ENCODE data around the gene GPRC6A. TPM values are rescaled to one million over a fixed set of nuclear protein-coding genes. Genes with fewer than 3 reads are reported as not detected.
"Not testable (repeated sequence)": the region's sequence is repeated elsewhere in the genome, so short reads cannot be mapped to it uniquely, and the experiment has no call there.

GPRC6A gene
- polyA plus RNA-seq, 3 donors, result not detected

GRCh38 chr6:116840091-116840490 lies 11.2 kb upstream of the GPRC6A start:
- Histone ChIP-seq H3K4me1 (ENCODE audit: control insufficient read depth in 1 of 2, insufficient read depth in 2 of 2, low read length in 2 of 2) (no peaks in the 10 kb centered on the region), H3K36me3 (replicated peaks in 1 of 2; ENCODE audit: control insufficient read depth in 1 of 2, insufficient read depth in 2 of 2, low read length in 2 of 2) (no peaks in the 10 kb centered on the region), H2AFZ (ENCODE audit: insufficient read depth, low read depth, low read length, poor library complexity, severe bottlenecking) (no peak overlapping the region), H3K9ac (ENCODE audit: insufficient read depth, low read length, poor library complexity, severe bottlenecking) (no peak overlapping the region), H3K79me2 (ENCODE audit: insufficient read depth, low read length) (no peaks in the 10 kb centered on the region), H3K4me2 (replicated peaks; ENCODE audit: extremely low read depth, low read length, poor library complexity, severe bottlenecking) (no peak overlapping the region), H3K4me3 (replicated peaks in 1 of 3; ENCODE audit: low read depth in 2 of 3, low read length in 3 of 3) (no peak overlapping the region), H3K9me3 (replicated peaks in 1 of 2; ENCODE audit: control insufficient read depth in 1 of 2, insufficient read depth in 1 of 2, low read length in 2 of 2) (no peaks in the 10 kb centered on the region), H3K27ac (ENCODE audit: low read depth in 1 of 2, low read length in 2 of 2) (no peak overlapping the region), H3K27me3 (ENCODE audit: control insufficient read depth in 2 of 2, insufficient read depth in 2 of 2, low read length in 2 of 2) (no peaks in the 10 kb centered on the region), H4K20me1 (ENCODE audit: insufficient read depth, low read length) (no peaks in the 10 kb centered on the region)
- WGBS (ENCODE audit: insufficient coverage), result 0% methylated on average over 1 of the region's 2 CpGs
- TF ChIP-seq CTCF (IDR thresholded peaks at IDR 0.05), result no peak
- H3K9me3 Mint-ChIP-seq, result peaks cover 0 to 5% (median 0%) of the 10 kb centered on the region in 7 donors
- intact Hi-C loops (cut with micrococcal nuclease), result no loop called here
- peaks cover 2 to 7% (median 4%) of the 10 kb centered on the region in 3 donors for H3K27me3 Mint-ChIP-seq (ENCODE audit: low read depth in 3 of 3)
- H3K36me3 Mint-ChIP-seq, result no peaks in the 10 kb centered on the region
- H3K4me1 Mint-ChIP-seq, result peaks cover 2% of the 10 kb centered on the region
- DNase-seq, result peak in 2 of 3 donors; percentile 2 to 34
- H3K4me3 Mint-ChIP-seq, result no peak overlapping the region
- H3K27ac Mint-ChIP-seq, result no peak overlapping the region

DNA sequence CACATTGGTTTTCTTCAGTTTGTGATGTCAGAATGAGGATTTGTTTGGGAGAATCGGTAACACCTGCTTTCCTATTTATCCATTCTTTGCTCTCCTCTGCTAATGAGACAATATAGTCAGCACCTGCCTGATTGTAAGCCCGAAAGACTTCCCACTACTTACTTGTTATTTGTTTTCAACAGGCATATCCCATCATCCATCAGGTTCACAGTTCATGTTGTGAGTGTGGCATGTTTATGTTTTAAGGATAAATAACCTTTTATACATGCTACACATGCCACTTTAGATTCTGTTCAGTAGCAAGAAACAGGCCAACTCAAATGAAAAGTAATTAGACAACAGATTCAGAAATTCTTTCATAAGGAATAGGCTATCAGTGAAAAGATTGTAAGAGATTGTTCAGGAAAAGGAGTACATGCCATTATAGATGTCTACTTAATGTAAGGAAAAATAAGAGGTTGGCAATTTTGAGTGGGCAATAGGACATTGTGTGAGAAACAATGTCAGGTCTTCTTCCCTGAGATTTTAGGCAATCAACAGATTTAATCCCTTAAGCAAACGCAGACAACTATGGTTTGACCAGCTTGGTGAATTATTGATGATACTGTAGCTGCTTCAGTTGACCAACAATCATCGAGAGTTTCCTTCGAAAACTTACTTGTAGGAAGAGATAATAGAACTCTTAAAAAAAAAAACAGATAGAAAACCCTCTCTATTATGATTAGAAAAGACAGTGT lies 7.9 kb upstream of the GPRC6A start:
- Histone ChIP-seq H3K9me3 (replicated peaks in 1 of 2; ENCODE audit: control insufficient read depth in 1 of 2, insufficient read depth in 1 of 2, low read length in 2 of 2) (no peaks in the 10 kb centered on the region), H3K9ac (ENCODE audit: insufficient read depth, low read length, poor library complexity, severe bottlenecking) (no peak overlapping the region), H4K20me1 (ENCODE audit: insufficient read depth, low read length) (no peaks in the 10 kb centered on the region), H3K79me2 (ENCODE audit: insufficient read depth, low read length) (no peaks in the 10 kb centered on the region), H3K4me3 (replicated peaks in 1 of 3; ENCODE audit: low read depth in 2 of 3, low read length in 3 of 3) (no peak overlapping the region), H3K4me2 (replicated peaks; ENCODE audit: extremely low read depth, low read length, poor library complexity, severe bottlenecking) (no peak overlapping the region), H3K27me3 (ENCODE audit: control insufficient read depth in 2 of 2, insufficient read depth in 2 of 2, low read length in 2 of 2) (no peaks in the 10 kb centered on the region), H3K27ac (ENCODE audit: low read depth in 1 of 2, low read length in 2 of 2) (no peak overlapping the region), H2AFZ (ENCODE audit: insufficient read depth, low read depth, low read length, poor library complexity, severe bottlenecking) (no peak overlapping the region), H3K4me1 (ENCODE audit: control insufficient read depth in 1 of 2, insufficient read depth in 2 of 2, low read length in 2 of 2) (no peaks in the 10 kb centered on the region), H3K36me3 (replicated peaks in 1 of 2; ENCODE audit: control insufficient read depth in 1 of 2, insufficient read depth in 2 of 2, low read length in 2 of 2) (no peaks in the 10 kb centered on the region)
- Mint-ChIP-seq H3K27me3 (ENCODE audit: low read depth in 3 of 3) (peaks cover 4 to 9% (median 6%) of the 10 kb centered on the region in 3 donors), H3K27ac (no peak overlapping the region), H3K4me1 (peaks cover 2% of the 10 kb centered on the region), H3K4me3 (no peak overlapping the region), H3K9me3 (peaks cover 0 to 5% (median 0%) of the 10 kb centered on the region in 7 donors), H3K36me3 (no peaks in the 10 kb centered on the region)
- WGBS (ENCODE audit: insufficient coverage), result no CpG with 5 or more reads among the region's 5 CpGs
- intact Hi-C loops (cut with micrococcal nuclease), result no loop called here
- no peak for DNase-seq
- no peak for TF ChIP-seq CTCF (IDR thresholded peaks at IDR 0.05)

- no CpG with 5 or more reads among the region's 2 CpGs for WGBS (ENCODE audit: insufficient coverage)
- H3K79me2 ChIP-seq (ENCODE audit: insufficient read depth, low read length); H3K27ac ChIP-seq (ENCODE audit: low read depth in 1 of 2, low read length in 2 of 2); H3K9me3 ChIP-seq (replicated peaks in 1 of 2; ENCODE audit: control insufficient read depth in 1 of 2, insufficient read depth in 1 of 2, low read length in 2 of 2); intact Hi-C loops (cut with micrococcal nuclease); H4K20me1 ChIP-seq (ENCODE audit: insufficient read depth, low read length); H2AFZ ChIP-seq (ENCODE audit: insufficient read depth, low read depth, low read length, poor library complexity, severe bottlenecking); H3K9me3 Mint-ChIP-seq; H3K9ac ChIP-seq (ENCODE audit: insufficient read depth, low read length, poor library complexity, severe bottlenecking); H3K4me1 ChIP-seq (ENCODE audit: control insufficient read depth in 1 of 2, insufficient read depth in 2 of 2, low read length in 2 of 2); H3K36me3 ChIP-seq (replicated peaks in 1 of 2; ENCODE audit: control insufficient read depth in 1 of 2, insufficient read depth in 2 of 2, low read length in 2 of 2); DNase-seq; H3K4me3 ChIP-seq (replicated peaks in 1 of 3; ENCODE audit: low read depth in 2 of 3, low read length in 3 of 3); H3K4me2 ChIP-seq (replicated peaks; ENCODE audit: extremely low read depth, low read length, poor library complexity, severe bottlenecking); H3K36me3 Mint-ChIP-seq; H3K27me3 ChIP-seq (ENCODE audit: control insufficient read depth in 2 of 2, insufficient read depth in 2 of 2, low read length in 2 of 2); H3K27ac Mint-ChIP-seq; H3K4me1 Mint-ChIP-seq; H3K4me3 Mint-ChIP-seq: not testable (repeated sequence)
- H3K27me3 Mint-ChIP-seq (ENCODE audit: low read depth in 3 of 3), result peaks cover 0 to 11% (median 5%) of the 10 kb centered on the region in 3 donors
These were observed 5.6 kb upstream of the GPRC6A start for GRCh38 chr6:116834526-116834925.

Measured in CD14-positive monocyte (primary cell).